AG04449 (cell line): ENCODE measurements around the gene CDH3.

Source experiments
- CTCF ChIA-PET: fragments of 350-600 bp; formaldehyde crosslinking; extraction: SDS; loops from one replicate; lab custom pipeline; 2021; ENCODE audit warnings: antibody characterized with exemption; lab: Yijun Ruan, JAX
- POLR2A ChIA-PET: fragments of 400-600, 350-600 bp; formaldehyde crosslinking; extraction: SDS; loops from one replicate; lab custom pipeline; 2020; ENCODE audit warnings: antibody characterized with exemption, inconsistent platforms; lab: Yijun Ruan, JAX
- DNase-seq: peaks from one replicate; pipeline ENCODE4 v3.0.0-alpha.2; 2010; ENCODE audit warnings: low read depth, low spot score
- H3K4me3 ChIP-seq: 2 replicates; pipeline ENCODE4 v1.5.1; 2011; ENCODE audit warnings: low read depth, mild to moderate bottlenecking, control low read depth, low read length
- CTCF ChIP-seq: IDR thresholded peaks from one replicate; pipeline ENCODE4 v1.5.1; 2011; ENCODE audit warnings: mild to moderate bottlenecking, moderate library complexity, low read length, control low read depth, inconsistent platforms; ENCODE audit not compliant: insufficient read depth; ENCODE audit errors: missing control alignments

Gene CDH3

GRCh38 chr16:68737730-68738629 is 92.9 kb downstream of the CDH3 start:
- no peak overlapping the region for H3K4me3 ChIP-seq
- ChIA-PET CTCF (interaction anchor here (0.8 kb wide), 1 partner anchor 30 kb away, joined by 3 read pairs; no protein-coding TSS in a partner anchor), POLR2A (no interaction called here)
- no peak for DNase-seq
- no peak for TF ChIP-seq CTCF

GRCh38 chr16:68739964-68740627 is 95.0 kb downstream of the CDH3 start:
- DNase-seq = no peak
- POLR2A ChIA-PET = no interaction called here
- H3K4me3 ChIP-seq = no peak overlapping the region
- no peak for TF ChIP-seq CTCF
- CTCF ChIA-PET = interaction anchor here (0.7 kb wide), 1 partner anchor 60 kb away, joined by 3 read pairs; no protein-coding TSS in a partner anchor

GRCh38 chr16:68740628-68741346 is 95.7 kb downstream of the CDH3 start:
- DNase-seq = no peak
- no peak overlapping the region for H3K4me3 ChIP-seq
- ChIA-PET CTCF (interaction anchor here (0.7 kb wide), 1 partner anchor 40 kb away, joined by 3 read pairs; no protein-coding TSS in a partner anchor), POLR2A (no interaction called here)
- no peak for TF ChIP-seq CTCF

- ChIA-PET POLR2A (no interaction called here), CTCF (interaction anchor here (0.7 kb wide), 1 partner anchor 57 kb away, joined by 3 read pairs; no protein-coding TSS in a partner anchor)
- DNase-seq = no peak
- TF ChIP-seq CTCF = no peak
- H3K4me3 ChIP-seq = no peak overlapping the region
These were observed 98.6 kb downstream of the CDH3 start for GRCh38 chr16:68743664-68744063.

GRCh38 chr16:68744744-68745280 is 99.7 kb downstream of the CDH3 start:
- H3K4me3 ChIP-seq = no peak overlapping the region
- TF ChIP-seq CTCF = no peak
- POLR2A ChIA-PET = no interaction called here
- DNase-seq = peak; percentile 10
- CTCF ChIA-PET = no interaction called here
